Middle frontal gyrus (tissue), 1 donor: ENCODE data around the gene SURF4.
"Not testable (repeated sequence)": the region's sequence is repeated elsewhere in the genome, so short reads cannot be mapped to it uniquely, and the experiment has no call there.

ENCODE experiments used
- DNase-seq: peaks from one replicate; pipeline ENCODE4 v3.0.0-alpha.2; 2015; ENCODE audit warnings: low spot score; ENCODE audit errors: extremely low spot score

Gene SURF4

DNA sequence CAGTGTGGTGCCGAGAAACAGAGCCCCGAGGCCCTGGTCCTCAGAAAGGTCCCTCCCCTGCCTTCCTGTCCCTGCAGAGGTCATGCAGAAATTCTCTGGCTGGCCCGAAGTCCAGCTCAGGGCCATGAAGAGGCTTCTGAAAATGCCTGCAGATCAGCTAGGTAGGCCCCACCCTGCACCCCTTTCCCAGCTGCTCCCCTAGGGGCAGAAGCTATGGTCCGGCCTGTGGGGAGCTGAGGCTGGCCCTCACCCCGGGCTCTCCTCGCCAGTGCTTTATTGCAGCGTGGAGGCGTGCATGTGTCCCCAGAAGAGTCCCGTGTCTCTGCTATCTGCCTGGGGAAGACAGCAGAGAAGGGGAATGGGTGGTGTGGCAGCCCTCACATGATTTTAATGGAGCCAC, 22.0 kb upstream of the SURF4 start:
- no peak for DNase-seq

DNA sequence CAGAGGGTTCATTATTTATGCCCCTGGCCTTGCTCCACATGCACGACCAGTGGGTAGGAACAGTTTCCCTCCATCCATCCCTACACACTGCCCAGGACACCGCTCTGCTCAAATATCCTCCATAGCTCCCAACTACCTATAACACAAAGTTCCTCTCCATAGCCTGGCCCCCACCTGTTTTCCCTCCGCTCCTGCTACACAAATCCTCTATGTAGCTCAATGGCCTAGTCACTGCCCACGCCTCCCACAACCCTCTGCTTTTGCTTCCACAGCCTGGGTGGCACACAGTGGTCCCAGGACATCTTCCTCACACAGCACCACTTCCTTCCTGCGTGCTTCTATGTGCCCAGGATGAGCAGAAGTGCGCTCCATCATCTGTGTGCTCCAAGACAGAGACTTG, 21.5 kb upstream of the SURF4 start:
- no peak for DNase-seq

DNA sequence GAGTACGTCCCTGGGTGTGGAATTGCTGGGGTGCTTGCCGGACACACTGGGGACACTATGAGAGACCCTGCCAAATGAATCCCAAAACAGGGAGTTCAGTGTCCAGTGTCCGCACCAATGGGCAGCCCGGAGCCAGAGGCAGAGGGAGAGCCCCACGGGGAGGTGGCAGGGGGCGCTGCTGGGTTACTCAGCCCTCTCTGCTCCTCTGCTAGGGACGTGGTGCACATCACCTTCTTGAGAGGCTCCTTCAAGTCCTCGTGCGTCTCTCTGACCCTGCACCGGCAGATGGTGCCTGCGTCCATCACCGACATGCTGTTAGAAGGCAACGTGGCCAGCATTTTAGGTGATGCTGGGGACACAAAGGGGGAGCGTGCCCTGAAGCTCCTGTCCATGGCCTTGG, 21.1 kb upstream of the SURF4 start:
- DNase-seq = no peak

DNA sequence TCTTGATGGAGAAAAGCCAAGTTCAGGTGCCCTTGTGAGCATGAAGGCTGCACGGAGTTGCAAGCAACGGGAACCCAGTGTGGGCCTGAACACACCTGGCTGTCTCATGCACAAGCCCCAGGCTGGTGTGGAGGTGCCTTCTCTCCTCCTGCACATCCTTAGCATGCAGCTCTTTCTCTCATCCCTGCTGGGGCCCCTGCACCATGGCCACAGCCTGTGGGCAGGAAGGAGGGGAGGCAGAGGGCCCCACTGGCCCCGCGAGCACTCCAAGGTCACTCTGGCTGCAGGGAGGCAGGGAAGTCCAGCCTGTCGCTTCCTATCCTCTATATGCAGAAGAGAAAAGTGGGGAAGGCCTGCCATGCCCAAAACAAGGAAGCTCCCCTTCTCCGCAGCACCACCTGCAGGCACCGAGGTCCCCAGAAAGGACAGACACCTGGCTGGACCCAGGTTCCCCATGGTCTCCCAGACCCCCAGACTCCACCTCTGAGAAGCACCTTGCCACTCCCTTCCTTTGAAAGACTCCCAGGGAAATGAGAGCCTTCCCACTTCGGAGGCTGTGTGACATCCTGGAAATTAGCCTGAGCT, 18.9 kb upstream of the SURF4 start:
- DNase-seq = no peak

DNA sequence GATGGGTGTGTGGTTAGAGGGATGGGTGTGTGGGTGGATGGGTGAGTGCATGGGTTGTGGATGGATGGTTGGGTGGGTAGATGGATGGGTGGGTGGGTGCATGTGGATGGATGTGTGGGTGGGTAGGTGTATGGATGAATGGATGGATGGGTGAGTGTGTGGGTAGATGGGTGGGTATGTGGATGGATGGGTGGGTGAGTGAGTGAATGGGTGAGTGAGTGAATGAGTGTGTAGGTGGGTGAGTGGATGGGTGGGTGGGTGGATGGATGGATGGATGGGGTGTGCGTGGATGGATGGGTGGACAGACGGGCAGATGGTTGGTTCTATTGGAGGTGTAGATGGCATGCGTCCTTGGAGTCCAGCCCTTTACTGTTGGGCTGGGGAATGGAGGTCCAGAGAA, 17.5 kb upstream of the SURF4 start:
- DNase-seq = no peak

DNA sequence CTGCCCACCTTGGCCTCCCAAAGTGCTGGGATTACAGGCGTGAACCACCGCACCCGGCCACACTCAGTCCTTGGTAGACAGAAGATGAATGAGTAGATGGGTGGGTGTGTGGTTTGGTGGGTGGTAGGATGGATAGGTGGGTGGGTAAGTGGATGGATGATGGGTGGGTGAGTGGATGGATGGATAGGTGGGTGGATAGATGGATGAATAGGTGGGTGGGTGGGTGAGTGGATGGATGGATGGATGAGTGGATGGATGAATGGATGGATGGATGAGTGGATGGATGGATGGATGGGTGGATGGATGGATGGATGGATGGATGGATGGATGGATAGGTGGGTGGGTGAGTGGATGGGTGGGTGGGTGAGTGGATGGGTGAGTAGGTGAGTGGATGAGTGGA, 16.4 kb upstream of the SURF4 start:
- DNase-seq = not testable (repeated sequence)

DNA sequence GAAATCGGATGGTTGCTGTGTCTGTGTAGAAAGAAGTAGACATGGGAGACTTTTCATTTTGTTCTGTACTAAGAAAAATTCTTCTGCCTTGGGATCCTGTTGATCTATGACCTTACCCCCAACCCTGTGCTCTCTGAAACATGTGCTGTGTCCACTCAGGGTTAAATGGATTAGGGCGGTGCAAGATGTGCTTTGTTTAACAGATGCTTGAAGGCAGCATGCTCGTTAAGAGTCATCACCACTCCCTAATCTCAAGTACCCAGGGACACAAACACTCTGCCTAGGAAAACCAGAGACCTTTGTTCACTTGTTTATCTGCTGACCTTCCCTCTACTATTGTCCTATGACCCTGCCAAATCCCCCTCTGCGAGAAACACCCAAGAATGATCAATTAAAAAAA, 15.6 kb upstream of the SURF4 start:
- DNase-seq = not testable (repeated sequence)

DNA sequence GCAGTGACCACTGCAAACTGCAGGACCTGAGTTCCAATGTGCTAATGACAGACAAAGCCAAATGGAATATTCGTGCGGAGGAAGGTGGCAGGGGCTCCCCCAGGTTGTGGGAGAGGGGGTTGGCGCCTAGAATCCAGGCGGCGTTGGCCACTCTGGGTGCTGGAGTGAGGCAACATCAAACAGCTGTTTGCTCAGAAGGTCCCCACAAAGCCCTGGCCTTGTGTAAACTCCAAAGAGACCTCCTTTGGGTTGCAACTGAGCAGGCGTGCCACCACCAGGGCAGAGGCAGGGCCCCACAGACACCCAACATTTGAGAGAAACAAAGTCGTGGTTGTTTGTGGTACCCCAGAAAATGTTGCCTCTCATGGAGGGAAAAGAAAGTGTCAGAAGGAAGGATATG, 14.9 kb upstream of the SURF4 start:
- DNase-seq = no peak

DNA sequence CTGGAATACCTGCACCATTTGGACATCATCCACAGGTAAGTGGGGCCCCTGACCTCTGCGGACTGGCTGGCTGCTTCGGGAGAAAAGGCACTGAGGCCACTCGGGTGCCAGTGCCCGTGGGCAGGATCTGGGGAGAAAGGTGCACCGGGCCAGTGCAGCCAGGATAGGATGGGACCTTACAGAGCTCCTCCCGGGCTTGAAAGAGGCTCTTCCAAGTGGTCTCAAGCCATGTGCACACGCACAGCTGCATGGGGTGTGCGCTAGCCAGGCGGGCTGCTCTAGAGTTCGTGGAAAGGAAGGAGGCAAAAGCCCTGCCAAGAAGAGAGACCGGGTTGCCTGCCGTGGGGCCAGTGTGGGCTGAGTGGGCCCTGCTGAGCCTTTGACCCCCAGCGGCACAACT, 13.7 kb upstream of the SURF4 start:
- DNase-seq = no peak

DNA sequence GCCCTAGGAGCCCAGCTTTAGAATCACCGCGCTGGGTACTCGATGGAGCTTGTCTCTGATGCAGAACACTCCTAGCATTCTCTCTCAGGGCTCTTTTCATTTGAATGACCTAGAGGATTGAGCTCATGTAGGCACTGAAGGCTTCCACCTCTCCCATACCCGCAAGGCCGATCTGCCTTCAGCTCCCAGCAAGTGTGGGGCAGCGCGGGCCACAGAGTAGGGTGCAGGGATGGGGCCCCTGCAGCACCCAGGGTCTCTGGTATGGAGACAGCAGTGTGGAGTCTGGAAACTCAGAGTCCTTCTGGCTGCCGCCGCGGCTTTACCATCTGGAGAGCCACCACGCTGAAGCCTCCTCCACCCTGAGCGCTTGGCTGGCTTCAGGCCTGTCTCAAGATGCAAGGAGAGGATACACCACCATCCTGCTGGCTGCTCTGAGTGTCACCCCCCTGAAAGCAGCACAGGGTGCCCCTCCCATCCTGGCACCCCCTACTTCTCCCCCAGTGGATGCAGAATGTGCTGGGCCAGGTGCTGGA, 13.2 kb upstream of the SURF4 start:
- DNase-seq = no peak

DNA sequence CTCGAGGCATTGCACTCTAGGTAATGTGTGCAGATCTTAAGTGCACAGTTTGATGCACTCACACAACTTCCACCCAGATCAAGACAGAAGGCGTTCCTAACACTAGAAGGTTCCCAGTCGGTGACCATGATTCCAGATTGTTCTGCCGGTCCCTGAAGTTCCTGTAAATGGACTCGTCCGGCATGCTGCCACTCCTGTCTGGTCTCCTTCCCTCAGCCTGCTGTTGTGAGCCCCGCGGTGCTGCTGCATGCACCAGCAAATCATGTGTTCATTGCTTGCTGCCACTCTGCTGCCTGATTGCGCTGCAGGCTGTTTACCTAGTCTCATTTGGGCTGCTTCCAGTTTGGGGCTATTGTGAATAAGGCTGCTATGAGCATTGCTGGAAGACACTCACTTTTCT, 11.8 kb upstream of the SURF4 start:
- DNase-seq = no peak

DNA sequence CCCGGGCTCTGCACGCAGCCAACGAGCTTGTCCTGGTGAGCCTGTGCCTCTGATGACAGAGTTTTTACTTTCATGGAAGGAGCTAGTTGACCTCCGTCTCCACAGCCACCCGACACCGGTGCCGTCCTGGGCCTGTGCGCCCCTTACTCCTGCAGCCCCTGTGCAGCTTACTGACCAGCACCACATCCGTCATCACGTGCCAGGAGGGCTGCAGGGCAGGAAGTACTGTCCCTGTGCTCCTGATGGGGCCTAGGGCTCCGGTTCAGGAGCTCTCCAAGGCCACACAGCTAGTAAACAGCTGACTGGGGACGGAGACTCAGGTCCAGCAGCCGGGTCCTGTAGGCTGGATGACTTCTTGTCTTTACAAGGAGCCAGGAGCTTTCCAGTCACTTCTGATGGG, 10.5 kb upstream of the SURF4 start:
- DNase-seq = no peak

DNA sequence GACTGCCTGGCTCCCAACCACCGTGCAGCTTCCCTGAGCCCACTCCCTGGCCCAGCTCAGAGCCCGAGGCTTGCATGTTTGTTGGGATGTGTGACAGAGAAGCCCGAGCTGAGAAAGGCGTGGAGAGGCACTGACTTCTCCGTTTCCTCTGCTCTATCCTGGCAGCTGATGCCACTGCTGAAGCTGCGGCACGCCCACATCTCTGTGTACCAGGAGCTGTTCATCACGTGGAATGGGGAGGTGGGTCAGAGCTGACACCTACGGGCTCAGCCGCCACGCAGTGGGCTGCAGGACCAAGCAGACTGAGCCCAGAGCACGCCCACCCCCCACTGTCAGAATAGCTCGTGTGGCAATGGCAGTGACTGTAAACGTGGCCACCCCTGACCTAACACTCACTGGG, 9.6 kb upstream of the SURF4 start:
- no peak for DNase-seq

DNA sequence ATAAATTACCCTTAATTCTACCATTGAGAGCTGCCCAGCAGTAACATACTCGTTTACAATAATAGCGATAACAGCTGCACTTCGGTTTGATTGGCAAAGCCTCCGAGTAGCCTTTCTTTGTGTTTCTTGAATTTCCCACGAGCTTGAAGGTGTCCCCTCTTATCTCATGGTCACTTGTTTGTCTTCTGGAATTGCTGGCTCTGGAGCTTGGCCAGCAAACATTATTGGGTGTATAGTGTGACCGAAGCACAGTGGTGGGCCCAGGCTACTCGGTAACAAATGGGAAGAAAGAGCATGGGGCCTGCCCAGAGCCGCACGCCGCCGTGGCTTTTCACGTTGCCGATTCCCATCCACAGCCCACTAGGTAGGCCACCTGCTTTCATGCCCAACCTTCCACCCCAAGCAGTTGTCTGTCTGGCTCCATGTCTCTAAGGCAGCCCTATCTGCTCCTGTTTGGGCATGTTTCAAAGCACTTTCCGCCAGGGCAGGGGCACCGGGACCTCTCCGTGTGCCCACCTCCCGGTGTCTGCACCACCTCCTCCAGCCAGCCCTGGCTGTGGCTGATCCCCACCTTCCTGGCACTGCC, 9.0 kb upstream of the SURF4 start:
- no peak for DNase-seq

DNA sequence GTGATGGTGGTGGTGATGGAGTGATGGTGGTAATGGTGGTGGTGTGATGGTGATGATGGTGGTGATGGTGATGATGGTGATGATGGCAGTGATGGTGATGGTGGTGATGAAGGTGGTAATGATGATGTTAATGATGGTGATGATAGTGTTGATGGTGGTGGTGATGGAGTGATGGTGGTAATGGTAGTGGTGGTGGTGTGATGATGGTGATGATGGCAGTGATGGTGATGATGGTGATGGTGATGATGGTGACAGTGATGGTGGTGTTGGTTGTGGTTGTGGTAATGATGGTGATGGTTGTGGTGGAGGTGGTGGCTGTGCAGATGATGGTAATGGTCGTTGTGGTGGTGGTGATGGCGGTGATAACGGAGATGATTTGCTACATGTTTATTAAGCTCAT, 7.6 kb upstream of the SURF4 start:
- no peak for DNase-seq

DNA sequence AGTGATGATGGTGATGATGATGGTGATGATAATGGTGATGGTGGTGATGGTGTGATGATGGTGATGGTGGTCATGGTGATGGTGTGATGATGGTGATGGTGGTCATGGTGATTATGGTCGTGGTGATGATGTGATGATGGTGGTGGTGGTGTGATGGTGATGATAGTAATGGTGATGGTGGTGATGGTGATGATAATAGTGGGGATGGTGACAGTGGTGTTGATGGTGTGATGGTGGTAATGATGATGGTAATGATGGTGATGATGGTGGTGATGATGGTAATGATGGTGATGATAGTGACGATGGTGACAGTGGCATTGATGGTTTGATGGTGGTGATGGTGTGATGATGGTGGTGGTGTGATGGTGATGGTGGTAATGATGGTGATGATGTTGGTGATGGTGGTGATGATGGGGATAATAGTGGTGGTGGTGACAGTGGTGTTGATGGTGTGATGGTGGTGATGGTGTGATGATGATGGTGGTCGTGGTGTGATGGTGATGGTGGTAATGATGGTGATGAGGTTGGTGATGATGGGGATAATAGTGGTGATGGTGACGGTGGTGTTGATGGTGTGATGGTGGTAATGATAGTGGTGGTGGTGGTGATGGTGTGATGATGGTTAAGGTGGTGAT, 6.8 kb upstream of the SURF4 start:
- no peak for DNase-seq

DNA sequence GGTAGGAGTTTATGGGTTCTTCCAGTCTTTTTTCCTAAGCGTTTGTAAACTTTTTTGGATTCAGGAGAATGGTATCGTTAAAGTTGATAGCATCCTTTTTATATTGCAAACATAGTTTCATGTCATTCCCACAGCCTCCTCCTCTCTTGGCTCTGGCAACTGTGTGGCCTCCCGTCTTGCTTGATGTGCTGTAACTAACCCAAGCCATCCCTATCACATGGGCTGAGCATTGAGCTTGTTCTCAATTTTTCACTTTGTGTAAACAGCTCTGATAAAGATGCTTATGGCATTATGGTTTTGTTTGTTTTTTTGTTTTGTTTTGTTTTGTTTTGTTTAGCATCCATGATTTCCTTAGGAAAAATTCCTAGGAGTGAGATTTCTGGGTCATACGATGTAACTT, 4.9 kb upstream of the SURF4 start:
- no peak for DNase-seq

DNA sequence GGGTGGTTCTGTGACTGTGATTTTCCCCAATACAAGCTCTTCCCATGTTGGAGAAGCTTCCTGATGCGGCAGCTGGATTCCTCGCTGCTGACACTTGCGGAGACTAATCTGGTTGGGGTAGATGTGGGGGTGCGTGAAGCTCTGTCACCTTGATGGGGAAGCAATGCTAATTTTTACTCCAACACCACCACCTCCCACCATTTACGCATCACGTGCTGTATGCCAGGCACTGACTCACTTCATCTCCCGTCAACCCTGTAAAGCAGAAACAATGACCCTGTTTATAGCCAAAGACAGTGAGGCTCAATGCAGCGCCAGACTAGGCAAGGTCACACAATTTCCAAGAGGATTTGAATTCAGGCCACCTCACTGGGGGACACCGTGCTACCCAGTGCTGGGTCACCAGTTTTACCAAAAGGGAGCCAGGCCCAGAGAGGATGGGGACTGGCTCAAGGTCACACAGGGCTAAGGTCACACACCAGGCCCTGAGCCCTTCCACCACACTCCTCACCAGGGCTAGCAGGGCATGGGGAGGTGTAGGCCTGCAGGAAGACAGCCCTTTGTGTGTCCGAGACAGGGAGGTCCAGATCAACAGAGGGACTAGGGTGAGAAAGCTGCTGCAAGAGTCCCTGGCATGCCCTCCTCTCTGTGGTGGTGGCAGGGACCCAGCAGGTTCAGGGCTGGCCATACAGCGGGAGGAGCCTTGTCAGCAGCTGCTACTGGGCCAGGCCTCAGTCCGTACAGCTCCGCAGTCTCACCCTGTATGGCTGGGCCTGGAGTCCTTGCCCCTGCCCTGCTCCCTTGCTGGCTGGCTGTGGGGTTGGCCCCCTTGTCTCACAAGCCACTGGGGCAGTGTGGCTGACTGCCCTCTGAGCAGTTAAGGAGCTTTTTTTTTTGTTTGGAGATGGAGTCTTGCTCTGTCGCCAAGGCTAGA, 3.6 kb upstream of the SURF4 start:
- DNase-seq = no peak

DNA sequence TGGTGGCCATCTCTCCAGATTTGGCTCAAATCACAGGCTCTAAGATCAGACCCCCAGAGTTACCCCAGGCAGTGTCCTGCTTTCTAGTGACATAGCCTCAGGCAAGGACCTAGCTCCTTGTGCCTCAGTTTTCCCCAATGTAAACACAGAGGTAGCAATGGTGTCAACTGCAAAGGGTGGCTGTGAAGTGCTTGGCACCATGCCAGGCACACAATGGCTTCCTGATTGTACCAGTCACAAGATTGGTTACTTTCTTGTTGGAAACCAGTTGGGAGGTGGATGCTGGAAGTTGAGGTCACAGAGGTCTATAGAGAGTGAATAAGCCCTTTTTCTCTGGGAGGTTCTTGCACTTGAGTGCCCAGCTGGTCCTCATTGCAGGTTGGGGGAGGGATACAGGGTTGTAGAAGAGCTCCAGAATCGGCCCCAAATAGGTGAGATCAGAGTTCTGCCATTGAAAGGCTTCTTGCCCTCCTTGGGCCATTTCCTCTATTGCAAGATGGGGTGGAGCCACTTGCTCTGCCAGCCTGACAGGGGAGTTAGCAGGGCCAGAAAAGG, 2.6 kb upstream of the SURF4 start:
- no peak for DNase-seq

DNA sequence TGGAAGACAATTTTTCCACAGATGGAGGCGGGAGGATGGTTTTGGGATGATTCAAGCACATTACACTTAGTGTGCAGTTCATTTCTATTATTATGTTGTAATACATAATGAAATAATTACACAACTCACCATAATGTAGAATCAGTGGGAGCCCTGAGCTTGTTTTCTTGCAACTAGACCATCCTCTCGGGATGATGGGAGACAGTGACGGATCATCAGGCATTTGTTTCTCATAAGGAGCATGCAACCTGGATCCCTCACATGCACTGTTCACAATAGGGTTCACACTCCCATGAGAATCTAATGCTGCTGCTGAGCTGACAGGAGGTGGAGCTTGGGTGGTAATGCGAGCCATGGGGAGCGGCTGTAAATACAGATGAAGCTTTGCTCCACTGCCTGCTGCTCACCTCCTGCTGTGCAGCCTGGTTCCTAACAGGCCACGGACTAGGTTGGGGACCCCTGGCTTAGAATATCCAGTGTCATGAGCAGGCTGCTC, 1.9 kb upstream of the SURF4 start:
- no peak for DNase-seq

DNA sequence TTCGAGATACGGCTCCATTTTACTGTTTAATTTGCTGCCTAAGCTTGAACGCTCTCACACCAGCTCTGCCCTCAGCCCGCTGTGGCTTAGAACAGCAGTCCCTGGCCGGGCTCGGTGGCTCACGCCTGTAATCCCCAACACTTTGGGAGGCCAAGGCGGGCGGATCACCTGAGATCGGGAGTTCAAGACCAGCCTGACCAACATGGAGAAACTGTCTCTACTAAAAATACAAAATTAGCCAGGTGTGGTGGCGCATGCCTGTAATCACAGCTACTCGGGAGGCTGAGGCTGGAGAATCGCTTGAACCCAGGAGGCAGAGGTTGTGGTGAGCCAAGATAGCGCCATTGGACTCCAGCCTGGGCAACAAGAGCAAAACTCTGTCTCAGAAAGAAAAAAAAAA, 1.4 kb upstream of the SURF4 start:
- not testable (repeated sequence) for DNase-seq
